Measurements from ENCODE around the gene PRICKLE4. TPM values are rescaled to one million over a fixed set of nuclear protein-coding genes. Genes with fewer than 3 reads are reported as not detected.

The PRICKLE4 gene
- polyA plus RNA-seq, 1 experiment, result 0.31 TPM

DNA sequence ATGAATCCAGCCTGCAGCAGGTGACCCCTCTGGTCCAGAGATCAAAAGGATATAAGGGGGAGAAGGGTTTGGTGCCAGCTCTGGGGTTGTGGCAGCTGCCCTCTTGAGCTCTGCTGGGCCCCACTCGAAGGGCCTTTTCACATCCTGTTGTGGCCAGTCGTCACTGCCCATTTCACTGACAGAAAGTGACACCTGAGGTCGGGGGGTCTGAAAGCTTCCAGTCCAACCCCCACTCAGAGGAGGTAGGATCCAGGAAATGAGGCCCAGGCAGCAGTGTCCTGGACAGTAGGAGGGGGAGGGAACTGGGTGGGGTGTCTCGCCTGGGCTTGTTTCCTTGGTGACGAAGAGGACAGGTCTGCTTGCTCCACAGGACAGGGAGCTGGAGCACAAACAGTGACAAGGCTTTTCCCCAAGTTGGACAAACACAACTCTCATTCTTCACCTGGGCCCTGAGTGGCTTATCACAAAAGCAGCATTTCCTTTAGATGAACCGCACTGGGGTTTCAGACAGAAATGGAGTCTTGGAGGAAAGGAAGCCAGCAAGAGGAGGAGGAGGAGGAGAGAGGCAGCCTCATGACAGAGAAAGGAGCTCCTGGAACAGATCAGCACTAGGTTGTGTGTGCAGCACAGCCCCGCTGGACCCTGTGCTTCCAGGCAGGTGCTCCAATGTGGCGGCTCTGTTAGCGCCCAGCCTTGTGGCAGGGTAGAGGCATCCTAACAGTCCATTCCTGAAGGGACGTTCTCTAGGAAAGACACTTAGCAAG is 11.9 kb upstream of the PRICKLE4 start:
- CTCF ChIA-PET, result interaction anchor here (0.8 to 2.1 kb wide), 6 partner anchors 8 to 401 kb away, joined by 3 to 9 read pairs (median 5); partner anchors contain the start of genes TFEB and TOMM6

DNA sequence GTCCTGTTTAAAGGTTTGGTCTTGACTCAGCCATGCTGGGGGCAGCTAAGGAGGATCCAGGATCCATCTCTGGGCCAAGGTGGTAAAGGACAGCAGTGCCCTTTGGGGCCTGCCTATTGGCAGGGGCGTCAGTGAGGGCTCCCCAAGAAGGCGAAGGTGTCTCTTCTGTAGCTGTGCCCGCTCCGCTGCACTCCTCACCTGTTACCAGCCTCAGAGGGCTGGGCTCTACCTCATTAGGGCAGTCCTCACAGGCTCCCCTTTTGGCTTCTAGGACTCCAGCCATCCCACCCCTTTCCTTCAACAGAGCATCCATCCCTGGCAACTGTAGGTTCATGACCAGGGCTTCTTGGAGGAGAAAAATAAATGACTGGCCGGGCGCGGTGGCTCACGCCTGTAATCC is 11.2 kb upstream of the PRICKLE4 start:
- Histone ChIP-seq H3K27me3 (ENCODE audit: control insufficient read depth, insufficient read depth, low read length) (no peaks in the 10 kb centered on the region), H3K4me3 (ENCODE audit: low read depth, low read length) (no peak overlapping the region), H3K36me3 (ENCODE audit: control insufficient read depth, insufficient read depth, low read length) (peaks cover 16% of the 10 kb centered on the region)
- CTCF ChIA-PET, result interaction anchor here (1.3 to 2.1 kb wide), 3 partner anchors 7 to 401 kb away, joined by 4 to 7 read pairs (median 6); no protein-coding TSS in a partner anchor
- TF ChIP-seq, protein P1, sequence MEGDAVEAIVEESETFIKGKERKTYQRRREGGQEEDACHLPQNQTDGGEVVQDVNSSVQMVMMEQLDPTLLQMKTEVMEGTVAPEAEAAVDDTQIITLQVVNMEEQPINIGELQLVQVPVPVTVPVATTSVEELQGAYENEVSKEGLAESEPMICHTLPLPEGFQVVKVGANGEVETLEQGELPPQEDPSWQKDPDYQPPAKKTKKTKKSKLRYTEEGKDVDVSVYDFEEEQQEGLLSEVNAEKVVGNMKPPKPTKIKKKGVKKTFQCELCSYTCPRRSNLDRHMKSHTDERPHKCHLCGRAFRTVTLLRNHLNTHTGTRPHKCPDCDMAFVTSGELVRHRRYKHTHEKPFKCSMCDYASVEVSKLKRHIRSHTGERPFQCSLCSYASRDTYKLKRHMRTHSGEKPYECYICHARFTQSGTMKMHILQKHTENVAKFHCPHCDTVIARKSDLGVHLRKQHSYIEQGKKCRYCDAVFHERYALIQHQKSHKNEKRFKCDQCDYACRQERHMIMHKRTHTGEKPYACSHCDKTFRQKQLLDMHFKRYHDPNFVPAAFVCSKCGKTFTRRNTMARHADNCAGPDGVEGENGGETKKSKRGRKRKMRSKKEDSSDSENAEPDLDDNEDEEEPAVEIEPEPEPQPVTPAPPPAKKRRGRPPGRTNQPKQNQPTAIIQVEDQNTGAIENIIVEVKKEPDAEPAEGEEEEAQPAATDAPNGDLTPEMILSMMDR (IDR thresholded peaks at IDR 0.05; ENCODE audit: insufficient read depth, low read depth, low read length), result no peak
- POLR2A ChIA-PET, result no interaction called here
- DNase-seq (ENCODE audit: low read depth), result no peak

More for the DNA sequence above, 11.9 kb upstream of the PRICKLE4 start:
- Histone ChIP-seq H3K27me3 (ENCODE audit: control insufficient read depth, insufficient read depth, low read length) (no peaks in the 10 kb centered on the region), H3K36me3 (ENCODE audit: control insufficient read depth, insufficient read depth, low read length) (peaks cover 15% of the 10 kb centered on the region), H3K4me3 (ENCODE audit: low read depth, low read length) (no peak overlapping the region)
- TF ChIP-seq, protein P1 (IDR thresholded peaks at IDR 0.05; ENCODE audit: insufficient read depth, low read depth, low read length), result no peak
- POLR2A ChIA-PET, result no interaction called here
- no peak for DNase-seq (ENCODE audit: low read depth)

DNA sequence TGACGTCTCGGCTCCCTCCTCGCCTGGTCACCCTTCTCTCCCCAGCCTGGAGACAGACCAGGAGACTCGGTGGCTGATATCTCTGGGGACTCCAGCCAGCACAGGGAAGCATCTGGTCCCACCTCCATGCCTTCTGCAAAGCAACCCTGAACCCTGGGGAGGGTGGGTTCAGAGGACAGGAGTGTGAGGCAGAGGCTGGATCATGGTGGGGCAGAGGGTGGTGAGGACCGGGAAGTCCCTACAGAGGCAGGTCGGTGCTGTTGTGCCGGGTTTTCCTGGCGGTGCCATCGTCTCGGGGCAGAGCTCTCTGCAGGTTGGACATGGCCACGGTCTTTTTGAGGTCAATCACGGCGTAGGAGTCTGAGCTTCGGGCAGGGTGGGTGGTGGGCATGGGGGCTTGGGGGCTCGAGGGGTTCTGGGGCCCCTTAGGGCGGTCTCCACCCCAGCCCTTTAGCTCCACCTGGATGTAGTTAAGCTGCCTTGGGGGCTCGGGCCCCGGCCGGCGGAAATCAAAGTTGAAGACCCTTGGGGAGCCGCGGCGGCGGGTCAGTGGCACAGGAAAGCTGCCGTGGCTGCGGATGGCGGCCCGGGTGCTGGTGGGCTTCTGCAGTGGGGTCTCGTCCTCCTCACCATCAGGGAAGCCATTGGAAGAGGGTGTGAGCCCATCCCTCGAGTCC is 10.1 kb upstream of the PRICKLE4 start:
- Histone ChIP-seq H3K4me3 (ENCODE audit: low read depth, low read length) (no peak overlapping the region), H3K27me3 (ENCODE audit: control insufficient read depth, insufficient read depth, low read length) (no peaks in the 10 kb centered on the region), H3K36me3 (ENCODE audit: control insufficient read depth, insufficient read depth, low read length) (peaks cover 22% of the 10 kb centered on the region)
- ChIA-PET POLR2A (no interaction called here), CTCF (interaction anchor here (1.0 to 1.3 kb wide), 2 partner anchors 16 to 402 kb away, joined by 4 read pairs; no protein-coding TSS in a partner anchor)
- DNase-seq (ENCODE audit: low read depth), result no peak
- TF ChIP-seq, protein P1 (IDR thresholded peaks at IDR 0.05; ENCODE audit: insufficient read depth, low read depth, low read length), result no peak

DNA sequence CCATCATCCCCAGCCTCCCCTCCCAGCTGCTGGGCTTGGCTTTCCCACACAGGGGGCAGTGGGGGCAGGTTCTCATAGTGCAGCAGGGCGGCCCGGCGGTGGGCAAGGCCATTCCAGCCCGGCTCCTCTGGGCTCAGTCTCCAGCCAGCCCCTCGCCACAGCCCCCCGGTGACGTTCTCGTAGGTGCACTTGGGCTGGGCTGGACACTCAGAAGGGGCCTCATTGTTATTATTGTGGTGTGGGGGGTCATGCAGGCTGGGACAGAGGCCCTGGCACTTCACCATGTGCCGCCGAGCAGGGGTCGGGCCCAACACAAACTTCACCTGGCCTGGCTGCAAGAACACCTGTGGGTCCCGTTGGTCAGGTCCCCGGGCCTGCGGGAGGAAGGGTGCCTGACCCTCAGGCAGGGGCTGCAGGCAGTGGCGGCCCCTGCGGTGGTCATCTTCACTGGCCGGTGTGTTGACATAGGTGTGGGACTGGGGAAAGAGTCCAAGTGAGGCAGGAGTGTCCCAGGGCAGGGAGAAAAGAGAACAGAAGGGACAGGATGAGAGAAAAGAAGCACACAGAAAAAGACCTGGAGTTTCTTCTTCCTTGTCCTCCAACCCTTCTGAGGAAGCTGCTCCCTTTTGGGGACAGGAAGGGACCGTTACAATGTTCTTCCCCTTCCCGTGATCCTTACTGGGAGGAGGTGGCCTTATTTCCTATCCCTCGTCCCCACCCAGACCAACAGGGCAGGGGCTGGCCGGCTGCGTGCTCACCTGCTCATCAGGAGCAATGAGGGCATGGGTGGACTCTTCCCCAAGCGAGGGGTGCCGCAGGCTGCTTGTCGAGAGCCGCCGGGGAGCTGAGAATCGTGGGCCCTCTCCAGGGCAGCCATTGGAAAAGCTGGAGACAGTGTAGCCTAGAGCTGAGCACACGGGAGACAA is 9.3 kb upstream of the PRICKLE4 start:
- Histone ChIP-seq H3K4me3 (ENCODE audit: low read depth, low read length) (no peak overlapping the region), H3K36me3 (ENCODE audit: control insufficient read depth, insufficient read depth, low read length) (peaks cover 24% of the 10 kb centered on the region), H3K27me3 (ENCODE audit: control insufficient read depth, insufficient read depth, low read length) (no peaks in the 10 kb centered on the region)
- TF ChIP-seq, protein P1 (IDR thresholded peaks at IDR 0.05; ENCODE audit: insufficient read depth, low read depth, low read length), result no peak
- DNase-seq (ENCODE audit: low read depth), result no peak
- CTCF ChIA-PET, result interaction anchor here (1.0 to 2.1 kb wide), 3 partner anchors 16 to 403 kb away, joined by 4 to 15 read pairs (median 5); partner anchors contain the start of gene TOMM6
- POLR2A ChIA-PET, result no interaction called here
